PC-3 (cell line): ENCODE measurements around the gene NOX4. TPM values are rescaled to one million over a fixed set of nuclear protein-coding genes. Genes with fewer than 3 reads are reported as not detected.

Experiments
- ATAC-seq: fragments of 200-7000 bp; cut with Tn5 transposase; 2 replicates; pipeline ENCODE4 v1.9.1; 2020; ENCODE audit warnings: mild to moderate bottlenecking, moderate library complexity
- BruUV-seq: library from RNA; stranded (reverse); fragments of 400-500 nt; replicated peaks from 2 replicates; lab custom pipeline; 2021; lab: Mats Ljungman, UMichigan
- CTCF ChIA-PET: fragments of 300-600 bp; sonication (Branson Sonifier 250); formaldehyde crosslinking; loops from one replicate; lab custom pipeline; 2022; ENCODE audit warnings: antibody characterized with exemption; lab: Charles Lee
- POLR2A ChIA-PET: fragments of 300-600 bp; sonication (Branson Sonifier 250); formaldehyde crosslinking; loops from one replicate; lab custom pipeline; 2022; ENCODE audit warnings: antibody characterized with exemption; ENCODE audit not compliant: unreplicated experiment; lab: Charles Lee
- DNase-seq: peaks from one replicate; pipeline ENCODE4 v3.0.0-alpha.2; 2015
- H2AFZ ChIP-seq: fragments of 300-600 bp; sonication (generic); 2 replicates; pipeline ENCODE4 v1.6.0; 2016; ENCODE audit warnings: antibody characterized with exemption, low read length
- H3F3A ChIP-seq: fragments of 300-600 bp; sonication (generic); one replicate; pipeline ENCODE4 v1.6.0; 2017; ENCODE audit warnings: antibody characterized with exemption, low read length, control low read depth, mild to moderate bottlenecking; ENCODE audit not compliant: unreplicated experiment
- H3K27ac ChIP-seq: fragments of 300-600 bp; sonication (generic); 2 replicates; pipeline ENCODE4 v1.5.1; 2016; ENCODE audit warnings: mild to moderate bottlenecking, low read length
- H3K27me3 ChIP-seq: fragments of 300-600 bp; sonication (generic); 2 replicates; pipeline ENCODE4 v1.6.1; 2016; ENCODE audit warnings: low read length, mixed read lengths
- H3K36me3 ChIP-seq: fragments of 300-600 bp; sonication (generic); 2 replicates; pipeline ENCODE4 v1.6.1; 2016; ENCODE audit warnings: low read depth, mixed run types, low read length, mixed read lengths
- H3K4me1 ChIP-seq: fragments of 300-600 bp; sonication (generic); 2 replicates; pipeline ENCODE4 v1.5.1; 2016; ENCODE audit warnings: low read length; ENCODE audit not compliant: insufficient read depth
- H3K4me2 ChIP-seq: fragments of 300-600 bp; sonication (generic); 2 replicates; pipeline ENCODE4 v1.6.0; 2016; ENCODE audit warnings: low read length
- H3K4me3 ChIP-seq: fragments of 300-600 bp; sonication (generic); 2 replicates; pipeline ENCODE4 v1.5.1; 2016; ENCODE audit warnings: mild to moderate bottlenecking, low read length, mixed read lengths
- H3K79me2 ChIP-seq: fragments of 300-600 bp; sonication (generic); 2 replicates; pipeline ENCODE4 v1.6.1; 2017; ENCODE audit warnings: low read length, mixed read lengths
- H3K9ac ChIP-seq: fragments of 300-600 bp; sonication (generic); 2 replicates; pipeline ENCODE4 v1.6.0; 2016; ENCODE audit warnings: mild to moderate bottlenecking, low read length
- H3K9me2 ChIP-seq: fragments of 300-600 bp; sonication (generic); replicated peaks from 2 replicates; pipeline ENCODE4 v1.6.1; 2016; ENCODE audit warnings: mixed run types, low read length, mixed read lengths
- H3K9me3 ChIP-seq: fragments of 300-600 bp; sonication (generic); 2 replicates; pipeline ENCODE4 v1.6.1; 2016; ENCODE audit warnings: low read length, mixed read lengths
- H4K20me1 ChIP-seq: fragments of 300-600 bp; sonication (generic); 2 replicates; pipeline ENCODE4 v1.6.1; 2016; ENCODE audit warnings: low read length, mixed read lengths
- CTCF ChIP-seq: fragments of 300-600 bp; sonication (generic); conservative IDR thresholded peaks from 2 replicates; pipeline ENCODE4 v1.5.1; 2017; ENCODE audit warnings: antibody characterized with exemption, low read depth, mild to moderate bottlenecking, low read length
- EZH2 ChIP-seq: fragments of 300-600 bp; sonication (generic); IDR thresholded peaks from one replicate; pipeline ENCODE4 v1.6.1; 2017; ENCODE audit warnings: antibody characterized with exemption, mild to moderate bottlenecking, low read length; ENCODE audit not compliant: unreplicated experiment
- EZH2phosphoT487 ChIP-seq: fragments of 300-600 bp; sonication (generic); IDR thresholded peaks from 2 replicates; pipeline ENCODE4 v1.6.1; 2018; ENCODE audit warnings: mild to moderate bottlenecking, antibody characterized with exemption, low read length, borderline replicate concordance
- intact Hi-C: fragments of 100-400 bp; cut with micrococcal nuclease; formaldehyde crosslinking; loops from 2 replicates; pipeline ENCODE4 v1.9.0; 2023
- total RNA-seq: library from RNA; depleted of rRNA; stranded (reverse); fragments of >200 nt; gene quantifications from 2 replicates; pipeline ENCODE4 v1.2.3, GENCODE V29; 2014

The NOX4 gene
- total RNA-seq, 1 experiment from 2014 or later, result not detected

DNA sequence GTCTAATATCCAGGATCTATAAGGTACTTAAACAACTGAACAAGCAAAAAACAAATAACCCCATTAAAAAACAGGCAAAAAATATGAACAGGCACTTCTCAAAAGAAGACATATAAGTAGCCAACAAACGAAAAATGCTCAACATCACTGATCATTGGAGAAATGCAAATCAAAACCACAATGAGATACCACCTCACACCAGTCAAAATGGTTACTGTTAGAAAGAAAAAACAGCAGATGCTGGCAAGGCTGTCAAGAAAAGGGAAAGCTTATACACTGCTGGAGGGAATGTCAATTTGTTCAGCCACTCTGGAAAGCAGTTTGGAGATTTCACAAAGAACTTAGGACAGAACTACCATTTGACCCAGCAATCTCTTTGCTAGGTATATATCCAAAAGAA lies 30.6 kb upstream of the NOX4 start:
- no peak overlapping the region for H3K4me2 ChIP-seq
- no peak for ATAC-seq

DNA sequence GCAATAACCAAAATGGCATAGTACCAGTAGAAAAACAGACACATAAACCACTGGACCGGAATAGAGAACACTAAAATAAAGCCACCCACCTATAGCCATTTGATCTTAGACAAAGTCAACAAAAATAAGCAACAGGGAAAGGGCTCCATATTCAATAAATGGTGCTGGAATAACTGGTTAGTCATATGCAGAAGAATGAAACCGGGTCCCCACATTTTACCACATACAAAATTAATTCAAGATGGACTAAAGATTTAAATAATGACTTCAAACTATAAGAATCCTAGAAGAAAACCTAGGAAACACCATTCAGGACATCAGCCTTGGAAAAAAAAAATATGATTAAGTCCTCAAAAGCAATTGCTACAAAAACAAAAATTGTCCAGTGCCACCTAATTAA lies 30.1 kb upstream of the NOX4 start:
- Histone ChIP-seq H4K20me1 (no peaks in the 10 kb centered on the region), H3K4me2 (no peak overlapping the region), H3K9ac (no peak overlapping the region), H3F3A (no peaks in the 10 kb centered on the region), H3K79me2 (no peaks in the 10 kb centered on the region), H3K9me3 (no peaks in the 10 kb centered on the region), H3K4me1 (no peaks in the 10 kb centered on the region), H3K4me3 (no peak overlapping the region), H3K9me2 (no peaks in the 10 kb centered on the region), H3K27me3 (no peaks in the 10 kb centered on the region), H3K27ac (no peak overlapping the region), H2AFZ (no peak overlapping the region), H3K36me3 (no peaks in the 10 kb centered on the region)
- no TSS peak for BruUV-seq
- CTCF ChIA-PET, result no interaction called here
- POLR2A ChIA-PET, result no interaction called here
- no peak for DNase-seq
- ATAC-seq, result no peak
- TF ChIP-seq EZH2phosphoT487 (no peak), CTCF (no peak), EZH2 (no peak)
- intact Hi-C loops, result no loop called here

More for the DNA sequence above, 30.6 kb upstream of the NOX4 start:
- intact Hi-C loops, result no loop called here
- H2AFZ ChIP-seq, result no peak overlapping the region
- H3K4me1 ChIP-seq, result no peaks in the 10 kb centered on the region
- CTCF ChIA-PET, result no interaction called here
- H3K36me3 ChIP-seq, result no peaks in the 10 kb centered on the region
- TF ChIP-seq EZH2 (no peak), CTCF (no peak)
- no peaks in the 10 kb centered on the region for H3K79me2 ChIP-seq
- H3K9ac ChIP-seq, result no peak overlapping the region
- no TSS peak for BruUV-seq
- H3K27ac ChIP-seq, result no peak overlapping the region
- H3K27me3 ChIP-seq, result no peaks in the 10 kb centered on the region
- H4K20me1 ChIP-seq, result no peaks in the 10 kb centered on the region
- H3K9me3 ChIP-seq, result no peaks in the 10 kb centered on the region
- no peak for DNase-seq
- H3F3A ChIP-seq, result no peaks in the 10 kb centered on the region
- no peak overlapping the region for H3K4me3 ChIP-seq
- POLR2A ChIA-PET, result no interaction called here
- no peaks in the 10 kb centered on the region for H3K9me2 ChIP-seq

- BruUV-seq, result no TSS peak
- no peaks in the 10 kb centered on the region for H3K79me2 ChIP-seq
- intact Hi-C loops, result no loop called here
- H3K27me3 ChIP-seq, result no peaks in the 10 kb centered on the region
- no peaks in the 10 kb centered on the region for H3K4me1 ChIP-seq
- H3K36me3 ChIP-seq, result no peaks in the 10 kb centered on the region
- H3K4me2 ChIP-seq, result no peak overlapping the region
- no peak overlapping the region for H3K4me3 ChIP-seq
- ChIA-PET CTCF (no interaction called here), POLR2A (no interaction called here)
- no peaks in the 10 kb centered on the region for H4K20me1 ChIP-seq
- H3K9ac ChIP-seq, result no peak overlapping the region
- ATAC-seq (no peak), DNase-seq (no peak)
- TF ChIP-seq EZH2 (no peak), EZH2phosphoT487 (no peak), CTCF (no peak)
- no peaks in the 10 kb centered on the region for H3K9me2 ChIP-seq
- H3K27ac ChIP-seq, result no peak overlapping the region
- H3K9me3 ChIP-seq, result no peaks in the 10 kb centered on the region
- H3F3A ChIP-seq, result no peaks in the 10 kb centered on the region
- H2AFZ ChIP-seq, result no peak overlapping the region
These were observed 25.3 kb upstream of the NOX4 start for GRCh38 chr11:89516496-89516895.
